PC-3 (cell line): ENCODE measurements around the gene WDR46.

Experiments
- CTCF ChIP-seq: fragments of 300-600 bp; sonication (generic); conservative IDR thresholded peaks from 2 replicates; pipeline ENCODE4 v1.5.1; 2017; ENCODE audit warnings: antibody characterized with exemption, low read depth, mild to moderate bottlenecking, low read length
- EZH2 ChIP-seq: fragments of 300-600 bp; sonication (generic); IDR thresholded peaks from one replicate; pipeline ENCODE4 v1.6.1; 2017; ENCODE audit warnings: antibody characterized with exemption, mild to moderate bottlenecking, low read length; ENCODE audit not compliant: unreplicated experiment
- EZH2phosphoT487 ChIP-seq: fragments of 300-600 bp; sonication (generic); IDR thresholded peaks from 2 replicates; pipeline ENCODE4 v1.6.1; 2018; ENCODE audit warnings: mild to moderate bottlenecking, antibody characterized with exemption, low read length, borderline replicate concordance

- TF ChIP-seq CTCF = no peak
- TF ChIP-seq EZH2 = no peak
- no peak for TF ChIP-seq EZH2phosphoT487
Measured at GRCh38 chr6:33276581-33276863, 12.5 kb downstream of the WDR46 start.
